Activated naive CD4-positive, alpha-beta T cell treated with anti-CD3 and anti-CD28 coated beads, Interleukin-2, amount 10 ng/mL, durations not matched to agents 5 hours and 36 hours (primary cell): ENCODE results near the gene RHCG. TPM values are rescaled to one million over a fixed set of nuclear protein-coding genes. Genes with fewer than 3 reads are reported as not detected.

ENCODE experiments used
- total RNA-seq, 2 experiments: library from RNA; stranded (reverse); gene quantifications; one replicate each; pipeline ENCODE4 v1.2.3, GENCODE V29; 2021

The RHCG gene
- total RNA-seq, result not detected

GRCh38 chr15:89496155-89497098 lies at the start of gene RHCG:
RHCG (minus strand) TSS chr15:89496583; CDS start chr15:89496544, 39 bp downstream.

Other genes starting within 250 kb of the RHCG start
- 100 to 1,000 TPM; 101 to 104 TPM for gene POLG, start 161.8 kb downstream of the RHCG start, total RNA-seq
- gene TICRR, start 78.9 kb upstream of the RHCG start, total RNA-seq, result 10 to 100 TPM; 16.1 to 17.3 TPM
- gene KIF7, start 158.9 kb upstream of the RHCG start, total RNA-seq, result under 1 TPM; 0.07 to 0.08 TPM
- gene PLIN1, start 182.8 kb upstream of the RHCG start, total RNA-seq, result not detected
- 1 to 10 TPM; 1.2 to 1.5 TPM for gene PEX11A, start 194.2 kb upstream of the RHCG start, total RNA-seq
- gene WDR93, start 194.2 kb upstream of the RHCG start, total RNA-seq, result not detected